ENCODE results near the gene PACRG. TPM values are rescaled to one million over a fixed set of nuclear protein-coding genes. Genes with fewer than 3 reads are reported as not detected.

The PACRG gene
- total and polyA plus RNA-seq, 2 of the 8 experiments (the other 6 are each of a cell fraction or from before 2014, with no cell fraction given), result 0.44 to 0.54 TPM

DNA sequence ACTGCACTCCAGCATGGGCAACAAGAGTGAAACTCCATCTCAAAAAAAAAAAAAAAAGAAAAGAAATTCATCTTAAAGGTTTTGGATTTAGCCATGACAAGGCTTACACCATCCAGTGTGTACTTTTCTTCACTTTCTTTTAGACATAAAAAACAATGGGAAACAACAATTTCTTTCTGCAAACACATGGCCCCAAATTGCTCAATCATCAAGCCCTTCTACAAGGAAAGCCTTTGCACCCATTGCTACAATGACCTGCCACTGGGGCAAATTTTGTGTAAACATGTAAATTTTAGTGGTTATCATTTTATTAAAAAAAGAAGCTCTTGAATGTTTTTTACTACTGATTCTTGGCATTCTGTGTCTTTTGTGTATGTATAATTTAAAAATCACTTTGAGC lies 554.9 kb downstream of the PACRG start:
- H3K79me2 ChIP-seq (ENCODE audit: control insufficient read depth in 1 of 2, insufficient read depth in 2 of 2, low read length in 2 of 2), result no peaks in the 10 kb centered on the region
- H4K8ac ChIP-seq (ENCODE audit: extremely low read depth, insufficient read depth, low read length), result no peak overlapping the region
- no peak overlapping the region for H3K18ac ChIP-seq (ENCODE audit: extremely low read depth, low read length)
- no peak overlapping the region for H2BK20ac ChIP-seq (ENCODE audit: low read length)
- H2BK120ac ChIP-seq (replicated peaks; ENCODE audit: low read depth, low read length), result no peak overlapping the region
- no peak overlapping the region for H3K4me2 ChIP-seq (ENCODE audit: insufficient read depth in 1 of 2, low read depth in 2 of 2, low read length in 2 of 2)
- TF ChIP-seq ZNF274 (IDR thresholded peaks at IDR 0.05; ENCODE audit: borderline replicate concordance, extremely low read depth, low read length) (no peak), SP1 (IDR thresholded peaks at IDR 0.05; ENCODE audit: low read depth, low read length) (no peak), GABPA (IDR thresholded peaks at IDR 0.05; ENCODE audit: borderline replicate concordance, insufficient read depth, low read length) (no peak), HDAC6 (IDR thresholded peaks at IDR 0.05; ENCODE audit: low read depth, low read length) (no peak), SRF (IDR thresholded peaks at IDR 0.05; ENCODE audit: low read depth, low read length) (no peak)
- H2BK12ac ChIP-seq (ENCODE audit: low read depth, low read length), result no peak overlapping the region
- no peaks in the 10 kb centered on the region for H4K20me1 ChIP-seq (replicated peaks in 1 of 2; ENCODE audit: control insufficient read depth in 1 of 2, insufficient read depth in 2 of 2, low read length in 2 of 2)
- no peak overlapping the region for H2AK5ac ChIP-seq (ENCODE audit: low read depth, low read length)
- no peaks in the 10 kb centered on the region for H3K79me1 ChIP-seq (ENCODE audit: low read depth, low read length)
- H3K4me3 ChIP-seq (ENCODE audit: extremely low read depth in 1 of 4, insufficient read depth in 2 of 4, low read depth in 3 of 4, low read length in 4 of 4), result no peak overlapping the region
- H3K23ac ChIP-seq (ENCODE audit: insufficient read length), result no peak overlapping the region
- FAIRE-seq, result no peak
- no peak overlapping the region for H2BK5ac ChIP-seq (ENCODE audit: low read depth, low read length)
- ChIA-PET POLR2A (ENCODE audit: partially characterized antibody) (no interaction called here), CTCF (ENCODE audit: partially characterized antibody) (interaction anchor here (1.0 kb wide), 1 partner anchor 37 kb away, joined by 4 read pairs; no protein-coding TSS in a partner anchor)
- no peak for DNase-seq (ENCODE audit: low read depth in 1 of 2, low spot score in 2 of 2)
- H2BK15ac ChIP-seq (ENCODE audit: low read length), result no peak overlapping the region
- H3K27me3 ChIP-seq (replicated peaks in 1 of 4; ENCODE audit: control insufficient read depth in 3 of 4, extremely low read depth in 1 of 4, insufficient read depth in 3 of 4, low read length in 3 of 4), result no peaks in the 10 kb centered on the region
- H3K9me3 ChIP-seq (ENCODE audit: insufficient read depth in 2 of 2, low read depth in 1 of 2, low read length in 1 of 2), result no peaks in the 10 kb centered on the region
- H3K56ac ChIP-seq (replicated peaks; ENCODE audit: insufficient read length, low read depth, low read length), result no peak overlapping the region
- no peak overlapping the region for H4K5ac ChIP-seq (ENCODE audit: insufficient read length, low read depth, low read length)
- no peak overlapping the region for H2AFZ ChIP-seq (ENCODE audit: low read length)
- no peaks in the 10 kb centered on the region for H3K36me3 ChIP-seq (ENCODE audit: control insufficient read depth in 2 of 4, insufficient read depth in 4 of 4, low read length in 3 of 4)
- no peak overlapping the region for H3K14ac ChIP-seq (ENCODE audit: insufficient read length)
- H3K9ac ChIP-seq (replicated peaks in 1 of 4; ENCODE audit: extremely low read depth in 1 of 4, low read depth in 3 of 4, low read length in 3 of 4), result no peak overlapping the region
- no peak overlapping the region for H3K4ac ChIP-seq (replicated peaks; ENCODE audit: insufficient read length, low read depth, low read length)
- H3K4me1 ChIP-seq (replicated peaks in 1 of 4; ENCODE audit: control insufficient read depth in 3 of 4, insufficient read depth in 4 of 4, low read length in 3 of 4), result no peaks in the 10 kb centered on the region
- no peaks in the 10 kb centered on the region for H3K23me2 ChIP-seq (ENCODE audit: low read depth, low read length)
- H4K91ac ChIP-seq (replicated peaks; ENCODE audit: insufficient read length, low read length), result no peak overlapping the region
- H3K27ac ChIP-seq (ENCODE audit: low read depth, low read length), result no peak overlapping the region
